Aortic smooth muscle cell (primary cell): ENCODE data around the gene DYNC1H1. TPM values are rescaled to one million over a fixed set of nuclear protein-coding genes. Genes with fewer than 3 reads are reported as not detected.

Experiments
- total RNA-seq: library from RNA; depleted of rRNA; stranded (reverse); fragments of >200 nt; gene quantifications from 2 replicates; pipeline ENCODE4 v1.2.3, GENCODE V29; 2014

DYNC1H1 gene
- 489 and 566 TPM in 2 replicates for total RNA-seq

DNA sequence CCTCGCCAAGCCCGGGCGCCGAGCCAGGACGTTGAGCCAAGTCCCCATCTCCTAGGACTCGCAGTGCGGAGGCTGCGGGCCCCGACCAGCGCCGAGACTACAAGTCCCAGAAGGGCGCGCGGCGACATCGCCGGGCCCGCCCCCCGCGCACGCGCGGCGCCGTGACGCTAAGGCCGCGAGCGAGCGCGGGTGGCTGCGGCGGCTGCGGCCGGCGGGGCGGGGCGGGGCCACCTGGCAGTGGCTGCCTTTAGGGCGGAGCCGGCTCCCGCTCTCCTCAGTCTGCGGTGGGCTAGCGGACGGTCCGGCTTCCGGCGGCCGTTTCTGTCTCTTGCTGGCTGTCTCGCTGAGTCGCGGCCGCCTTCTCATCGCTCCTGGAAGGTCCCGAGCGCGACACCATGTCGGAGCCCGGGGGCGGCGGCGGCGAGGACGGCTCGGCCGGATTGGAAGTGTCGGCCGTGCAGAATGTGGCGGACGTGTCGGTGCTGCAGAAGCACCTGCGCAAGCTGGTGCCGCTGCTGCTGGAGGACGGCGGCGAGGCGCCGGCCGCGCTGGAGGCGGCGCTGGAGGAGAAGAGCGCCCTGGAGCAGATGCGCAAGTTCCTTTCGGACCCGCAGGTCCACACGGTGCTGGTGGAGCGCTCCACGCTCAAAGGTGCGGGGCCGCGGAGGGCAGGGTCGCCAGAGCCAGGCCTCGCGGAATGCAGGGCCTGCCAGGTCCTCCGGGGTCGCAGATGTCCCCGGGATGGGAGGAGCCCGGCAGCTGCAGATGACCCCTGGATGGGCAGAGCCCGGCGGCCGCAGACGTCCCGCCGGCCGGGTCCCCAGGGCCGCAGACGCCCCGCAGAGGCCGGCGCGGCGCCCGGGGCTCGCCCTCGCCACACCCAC is at the start of gene DYNC1H1:
TSS of gene DYNC1H1 (plus strand) at position 277 of the 884 bp plus-strand sequence. CDS start at position 396, 119 bp downstream.

GRCh38 chr14:102086972-102087761 is 122.8 kb downstream of the DYNC1H1 start, which contains the start of gene HSP90AA1:
HSP90AA1 (minus strand) TSS chr14:102087044; CDS start chr14:102086378, 666 bp downstream.

Other genes with a start within 250 kb of the DYNC1H1 start
- gene PPP2R5C, start 202.9 kb upstream of the DYNC1H1 start, total RNA-seq: 89.3 and 101 TPM in 2 replicates
- 233 and 306 TPM in 2 replicates for gene HSP90AA1, start 122.5 kb downstream of the DYNC1H1 start, total RNA-seq
- gene WDR20, start 175.3 kb downstream of the DYNC1H1 start, total RNA-seq: 14.6 and 17.0 TPM in 2 replicates